ENCODE results near the gene ADGRG4.

DNA sequence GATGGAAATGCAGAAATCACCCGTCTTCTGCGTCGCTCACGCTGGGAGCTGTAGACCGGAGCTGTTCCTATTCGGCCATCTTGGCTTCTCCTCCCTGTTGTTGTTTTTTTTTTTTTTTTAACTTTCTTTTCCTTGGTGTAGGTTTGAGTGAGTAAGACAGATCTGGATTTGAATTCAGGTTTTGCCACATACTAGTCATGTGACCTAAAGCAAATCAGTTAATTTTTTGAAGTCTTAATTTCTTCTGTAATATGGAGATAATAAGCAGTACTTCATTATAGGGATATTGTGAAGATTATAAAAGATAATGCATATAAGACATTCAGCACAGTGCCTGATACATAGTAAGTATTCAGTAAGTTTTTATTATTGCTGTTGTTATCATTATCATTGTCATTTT, 145.4 kb downstream of the ADGRG4 start:
- TF ChIP-seq, protein P1, sequence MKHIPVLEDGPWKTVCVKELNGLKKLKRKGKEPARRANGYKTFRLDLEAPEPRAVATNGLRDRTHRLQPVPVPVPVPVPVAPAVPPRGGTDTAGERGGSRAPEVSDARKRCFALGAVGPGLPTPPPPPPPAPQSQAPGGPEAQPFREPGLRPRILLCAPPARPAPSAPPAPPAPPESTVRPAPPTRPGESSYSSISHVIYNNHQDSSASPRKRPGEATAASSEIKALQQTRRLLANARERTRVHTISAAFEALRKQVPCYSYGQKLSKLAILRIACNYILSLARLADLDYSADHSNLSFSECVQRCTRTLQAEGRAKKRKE (CRISPR knock-in tag; IDR thresholded peaks at IDR 0.05; ENCODE audit: low read depth) = no peak
- no peak for TF ChIP-seq ZC3H11A (IDR thresholded peaks at IDR 0.05)
- no peak for TF ChIP-seq POLR2A (IDR thresholded peaks at IDR 0.05; ENCODE audit: low read length)
- TF ChIP-seq, protein P2, sequence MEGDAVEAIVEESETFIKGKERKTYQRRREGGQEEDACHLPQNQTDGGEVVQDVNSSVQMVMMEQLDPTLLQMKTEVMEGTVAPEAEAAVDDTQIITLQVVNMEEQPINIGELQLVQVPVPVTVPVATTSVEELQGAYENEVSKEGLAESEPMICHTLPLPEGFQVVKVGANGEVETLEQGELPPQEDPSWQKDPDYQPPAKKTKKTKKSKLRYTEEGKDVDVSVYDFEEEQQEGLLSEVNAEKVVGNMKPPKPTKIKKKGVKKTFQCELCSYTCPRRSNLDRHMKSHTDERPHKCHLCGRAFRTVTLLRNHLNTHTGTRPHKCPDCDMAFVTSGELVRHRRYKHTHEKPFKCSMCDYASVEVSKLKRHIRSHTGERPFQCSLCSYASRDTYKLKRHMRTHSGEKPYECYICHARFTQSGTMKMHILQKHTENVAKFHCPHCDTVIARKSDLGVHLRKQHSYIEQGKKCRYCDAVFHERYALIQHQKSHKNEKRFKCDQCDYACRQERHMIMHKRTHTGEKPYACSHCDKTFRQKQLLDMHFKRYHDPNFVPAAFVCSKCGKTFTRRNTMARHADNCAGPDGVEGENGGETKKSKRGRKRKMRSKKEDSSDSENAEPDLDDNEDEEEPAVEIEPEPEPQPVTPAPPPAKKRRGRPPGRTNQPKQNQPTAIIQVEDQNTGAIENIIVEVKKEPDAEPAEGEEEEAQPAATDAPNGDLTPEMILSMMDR (IDR thresholded peaks at IDR 0.05) = no peak
